HepG2 (cell line): ENCODE measurements around the gene C22orf15. TPM values are rescaled to one million over a fixed set of nuclear protein-coding genes. Genes with fewer than 3 reads are reported as not detected.

Experiments used
- HMGA1 ChIP-seq: sonication (generic); formaldehyde crosslinking; conservative IDR thresholded peaks from 2 replicates; pipeline ENCODE4 v1.4.0; 2020; ENCODE audit warnings: missing genetic modification reagents
- KDM1A ChIP-seq: IDR thresholded peaks from 2 replicates; pipeline ENCODE4 v1.6.1; 2016; ENCODE audit warnings: missing compliant biosample characterization
- MIXL1 ChIP-seq: IDR thresholded peaks from 2 replicates; pipeline ENCODE4 v1.6.1; 2016
- MYC ChIP-seq: sonication (generic); formaldehyde crosslinking; IDR thresholded peaks from 2 replicates; pipeline ENCODE4 v1.9.0; 2021; ENCODE audit warnings: missing genetic modification reagents, borderline replicate concordance
- NCOR1 ChIP-seq: fragments of 200-600 bp; sonication (generic); IDR thresholded peaks from 2 replicates; pipeline ENCODE4 v1.7.0; 2017; ENCODE audit warnings: antibody characterized with exemption, low read length, borderline replicate concordance
- NR2C2 ChIP-seq: sonication (generic); formaldehyde crosslinking; IDR thresholded peaks from 2 replicates; pipeline ENCODE4 v1.4.0; 2020; ENCODE audit warnings: missing genetic modification reagents, mild to moderate bottlenecking, moderate library complexity, borderline replicate concordance
- SOX5 ChIP-seq: IDR thresholded peaks from 2 replicates; pipeline ENCODE4 v1.6.1; 2016; ENCODE audit warnings: borderline replicate concordance
- SOX6 ChIP-seq, 2 experiments: fragments of 450-650 bp in 1 of 2; sonication (generic) in 1 of 2; formaldehyde crosslinking in 1 of 2; IDR thresholded peaks; 2 replicates each; pipeline versions ENCODE4 v1.4.0 to v1.6.1; 2017 to 2020; ENCODE audit warnings: antibody characterized with exemption in 1 of 2, mild to moderate bottlenecking in 1 of 2, missing genetic modification reagents in 1 of 2
- ZEB1 ChIP-seq: IDR thresholded peaks from 2 replicates; pipeline ENCODE4 v1.6.1; 2012; ENCODE audit warnings: mild to moderate bottlenecking, low read depth, inconsistent platforms; ENCODE audit not compliant: insufficient replicate concordance
- ZNF160 ChIP-seq: sonication (generic); formaldehyde crosslinking; IDR thresholded peaks from 2 replicates; pipeline ENCODE4 v1.8.0; 2022; ENCODE audit warnings: mild to moderate bottlenecking, inconsistent platforms, missing genetic modification reagents
- ZNF253 ChIP-seq: sonication (generic); formaldehyde crosslinking; IDR thresholded peaks from 2 replicates; pipeline ENCODE4 v1.8.0; 2022; ENCODE audit warnings: mild to moderate bottlenecking, missing genetic modification reagents, borderline replicate concordance
- ZNF263 ChIP-seq: sonication (generic); formaldehyde crosslinking; IDR thresholded peaks from 2 replicates; pipeline ENCODE4 v1.4.0; 2020; ENCODE audit warnings: missing genetic modification reagents
- ZNF430 ChIP-seq: sonication (generic); formaldehyde crosslinking; IDR thresholded peaks from 2 replicates; pipeline ENCODE4 v1.9.0; 2021; ENCODE audit warnings: mild to moderate bottlenecking, missing genetic modification reagents
- ZNF607 ChIP-seq: sonication (generic); formaldehyde crosslinking; IDR thresholded peaks from 2 replicates; pipeline ENCODE4 v1.5.1; 2020; ENCODE audit warnings: missing genetic modification reagents, mild to moderate bottlenecking, borderline replicate concordance
- ZNF816 ChIP-seq: sonication (generic); formaldehyde crosslinking; IDR thresholded peaks from 2 replicates; pipeline ENCODE4 v1.8.0; 2022; ENCODE audit warnings: missing genetic modification reagents, mild to moderate bottlenecking, borderline replicate concordance
- ZSCAN20 ChIP-seq: sonication (generic); formaldehyde crosslinking; IDR thresholded peaks from 2 replicates; pipeline ENCODE4 v1.4.0; 2020; ENCODE audit warnings: missing genetic modification reagents, mild to moderate bottlenecking, borderline replicate concordance
- ZSCAN29 ChIP-seq: sonication (generic); formaldehyde crosslinking; conservative IDR thresholded peaks from 2 replicates; pipeline ENCODE4 v1.4.0; 2020; ENCODE audit warnings: mild to moderate bottlenecking, missing genetic modification reagents
- polyA plus RNA-seq, 8 experiments: library from polyadenylated mRNA; depleted of rRNA in 3 of 8; stranded (reverse) in 7 of 8; unstranded in 1 of 8; fragments of >200 nt; fragmentation: Illumina TruSeq in 4 of 8; extraction: Trizol in 4 of 8; gene quantifications; 2 replicates each; pipeline versions ENCODE4 v1.2.1 to v1.2.3, GENCODE V29; 2011 to 2016; ENCODE audit warnings: low read depth in 4 of 8, missing spikeins in 1 of 8, mixed read lengths in 1 of 8; ENCODE audit not compliant: insufficient read depth in 1 of 8
- total RNA-seq, 5 experiments: library from RNA; depleted of rRNA; stranded (reverse); fragments of >200 nt; fragmentation: Illumina TruSeq; extraction: Trizol; gene quantifications; 2 replicates each; pipeline ENCODE4 v1.2.3, GENCODE V29; 2016; ENCODE audit warnings: low read depth in 1 of 5
- TF ChIP-seq, protein P1 (sequence below): sonication (generic); formaldehyde crosslinking; IDR thresholded peaks from 2 replicates; pipeline ENCODE4 v1.4.0; 2020; ENCODE audit warnings: low read depth, mild to moderate bottlenecking, missing genetic modification reagents
- TF ChIP-seq, protein P2 (sequence below): sonication (generic); formaldehyde crosslinking; conservative IDR thresholded peaks from 2 replicates; pipeline ENCODE4 v1.8.0; 2022; ENCODE audit warnings: mild to moderate bottlenecking, moderate library complexity, missing genetic modification reagents
- TF ChIP-seq, protein P3 (sequence below): sonication (generic); formaldehyde crosslinking; IDR thresholded peaks from 2 replicates; pipeline ENCODE4 v1.8.1; 2023; ENCODE audit warnings: missing genetic modification reagents, inconsistent platforms, borderline replicate concordance
- TF ChIP-seq, protein P4 (sequence below): sonication (generic); formaldehyde crosslinking; IDR thresholded peaks from 2 replicates; pipeline ENCODE4 v1.8.1; 2022; ENCODE audit warnings: mild to moderate bottlenecking, missing genetic modification reagents
- TF ChIP-seq, protein P5 (sequence below): sonication (generic); formaldehyde crosslinking; IDR thresholded peaks from 2 replicates; pipeline ENCODE4 v1.4.0; 2020; ENCODE audit warnings: missing genetic modification reagents, low read depth, mild to moderate bottlenecking, borderline replicate concordance

The C22orf15 gene
- total and polyA plus RNA-seq, 2 of the 13 experiments (the other 11 are each of a cell fraction or from before 2014, with no cell fraction given), result not detected

DNA sequence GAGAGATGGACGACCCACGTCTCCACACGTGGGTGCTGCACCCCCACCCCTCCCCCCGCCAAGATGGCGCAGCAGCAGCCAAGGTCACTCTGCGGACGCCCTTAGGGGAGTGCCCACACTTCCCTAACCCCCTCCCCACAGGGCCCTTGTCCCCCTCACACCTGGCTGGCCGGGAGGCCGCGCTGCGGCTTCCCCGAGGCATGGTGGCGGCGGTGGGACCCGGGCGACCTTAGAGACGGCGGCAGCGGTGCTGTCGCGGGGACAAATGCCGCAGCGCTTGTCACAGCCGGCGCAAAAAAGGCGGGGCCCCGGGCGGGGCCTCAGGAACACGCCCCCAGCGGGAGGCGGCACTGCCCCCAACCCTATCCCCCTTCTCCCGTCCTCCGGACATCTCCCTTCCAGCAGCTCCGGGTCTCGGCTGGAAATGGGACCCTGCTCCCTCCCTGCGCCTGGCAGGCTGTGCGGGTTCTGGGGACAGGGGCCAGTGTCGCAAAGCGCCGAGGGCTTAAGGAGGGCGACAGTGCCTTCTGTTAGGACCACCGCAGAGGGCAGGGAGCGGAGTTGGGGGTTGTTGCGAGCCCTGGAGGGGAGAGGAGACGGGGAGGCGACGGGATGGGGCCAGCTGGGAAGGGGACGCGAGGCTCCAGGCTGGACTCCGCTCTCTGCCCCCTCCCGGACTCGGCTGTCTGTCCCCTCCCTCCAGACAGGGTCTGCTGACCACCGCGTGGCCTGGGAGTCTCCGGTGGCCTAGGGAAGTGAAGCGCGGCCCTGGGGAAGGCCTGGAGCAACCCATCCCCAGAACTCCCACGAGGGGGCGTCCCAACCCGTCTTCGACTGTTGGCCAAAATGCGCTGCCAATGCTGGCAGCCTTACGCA lies 5.1 kb downstream of the C22orf15 start, which contains the start of gene CHCHD10 (continued):
- TF ChIP-seq, protein P1, sequence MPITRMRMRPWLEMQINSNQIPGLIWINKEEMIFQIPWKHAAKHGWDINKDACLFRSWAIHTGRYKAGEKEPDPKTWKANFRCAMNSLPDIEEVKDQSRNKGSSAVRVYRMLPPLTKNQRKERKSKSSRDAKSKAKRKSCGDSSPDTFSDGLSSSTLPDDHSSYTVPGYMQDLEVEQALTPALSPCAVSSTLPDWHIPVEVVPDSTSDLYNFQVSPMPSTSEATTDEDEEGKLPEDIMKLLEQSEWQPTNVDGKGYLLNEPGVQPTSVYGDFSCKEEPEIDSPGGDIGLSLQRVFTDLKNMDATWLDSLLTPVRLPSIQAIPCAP (CRISPR knock-in tag), result 0 out of 2 replicates have a peak, but pooled peaks have one; percentile 46
- TF ChIP-seq, protein P2, sequence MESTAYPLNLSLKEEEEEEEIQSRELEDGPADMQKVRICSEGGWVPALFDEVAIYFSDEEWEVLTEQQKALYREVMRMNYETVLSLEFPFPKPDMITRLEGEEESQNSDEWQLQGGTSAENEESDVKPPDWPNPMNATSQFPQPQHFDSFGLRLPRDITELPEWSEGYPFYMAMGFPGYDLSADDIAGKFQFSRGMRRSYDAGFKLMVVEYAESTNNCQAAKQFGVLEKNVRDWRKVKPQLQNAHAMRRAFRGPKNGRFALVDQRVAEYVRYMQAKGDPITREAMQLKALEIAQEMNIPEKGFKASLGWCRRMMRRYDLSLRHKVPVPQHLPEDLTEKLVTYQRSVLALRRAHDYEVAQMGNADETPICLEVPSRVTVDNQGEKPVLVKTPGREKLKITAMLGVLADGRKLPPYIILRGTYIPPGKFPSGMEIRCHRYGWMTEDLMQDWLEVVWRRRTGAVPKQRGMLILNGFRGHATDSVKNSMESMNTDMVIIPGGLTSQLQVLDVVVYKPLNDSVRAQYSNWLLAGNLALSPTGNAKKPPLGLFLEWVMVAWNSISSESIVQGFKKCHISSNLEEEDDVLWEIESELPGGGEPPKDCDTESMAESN (CRISPR knock-in tag), result peak; percentile 74
- TF ChIP-seq ZNF263 (CRISPR knock-in tag), result no peak
- peak; percentile 18 for TF ChIP-seq ZEB1
- no peak for TF ChIP-seq ZSCAN20 (CRISPR knock-in tag)
- TF ChIP-seq MYC, result peak; percentile 92
- TF ChIP-seq, protein P3, sequence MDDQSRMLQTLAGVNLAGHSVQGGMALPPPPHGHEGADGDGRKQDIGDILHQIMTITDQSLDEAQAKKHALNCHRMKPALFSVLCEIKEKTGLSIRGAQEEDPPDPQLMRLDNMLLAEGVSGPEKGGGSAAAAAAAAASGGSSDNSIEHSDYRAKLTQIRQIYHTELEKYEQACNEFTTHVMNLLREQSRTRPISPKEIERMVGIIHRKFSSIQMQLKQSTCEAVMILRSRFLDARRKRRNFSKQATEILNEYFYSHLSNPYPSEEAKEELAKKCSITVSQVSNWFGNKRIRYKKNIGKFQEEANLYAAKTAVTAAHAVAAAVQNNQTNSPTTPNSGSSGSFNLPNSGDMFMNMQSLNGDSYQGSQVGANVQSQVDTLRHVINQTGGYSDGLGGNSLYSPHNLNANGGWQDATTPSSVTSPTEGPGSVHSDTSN, result no peak
- TF ChIP-seq ZNF253 (CRISPR knock-in tag), result peak; percentile 36; the same call in 1 of the 2 replicates
- no peak for TF ChIP-seq SOX6 (IDR thresholded peaks at IDR 0.05)
- peak; percentile 57 for TF ChIP-seq SOX6 (CRISPR knock-in tag; IDR thresholded peaks at IDR 0.05)
- TF ChIP-seq NR2C2 (CRISPR knock-in tag), result peak; percentile 41; the same call in 1 of the 2 replicates
- TF ChIP-seq ZSCAN29 (CRISPR knock-in tag), result 0 out of 2 replicates have a peak, but pooled peaks have one; percentile 67
- peak; percentile 13; the same call in 1 of the 2 replicates for TF ChIP-seq NCOR1
- TF ChIP-seq, protein P4, sequence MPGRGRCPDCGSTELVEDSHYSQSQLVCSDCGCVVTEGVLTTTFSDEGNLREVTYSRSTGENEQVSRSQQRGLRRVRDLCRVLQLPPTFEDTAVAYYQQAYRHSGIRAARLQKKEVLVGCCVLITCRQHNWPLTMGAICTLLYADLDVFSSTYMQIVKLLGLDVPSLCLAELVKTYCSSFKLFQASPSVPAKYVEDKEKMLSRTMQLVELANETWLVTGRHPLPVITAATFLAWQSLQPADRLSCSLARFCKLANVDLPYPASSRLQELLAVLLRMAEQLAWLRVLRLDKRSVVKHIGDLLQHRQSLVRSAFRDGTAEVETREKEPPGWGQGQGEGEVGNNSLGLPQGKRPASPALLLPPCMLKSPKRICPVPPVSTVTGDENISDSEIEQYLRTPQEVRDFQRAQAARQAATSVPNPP (CRISPR knock-in tag), result peak; percentile 83; the same call in 1 of the 2 replicates
- TF ChIP-seq ZNF430, result no peak; the same call in 1 of the 2 replicates
- TF ChIP-seq ZNF816 (CRISPR knock-in tag), result peak; percentile 81; the same call in 1 of the 2 replicates
- no peak for TF ChIP-seq SOX5 (CRISPR knock-in tag)
- no peak; the same call in 1 of the 2 replicates for TF ChIP-seq MIXL1
- TF ChIP-seq KDM1A (CRISPR knock-in tag), result no peak
- TF ChIP-seq ZNF160, result no peak
- TF ChIP-seq ZNF607 (CRISPR knock-in tag), result peak; percentile 7; the same call in 1 of the 2 replicates
- TF ChIP-seq, protein P5, sequence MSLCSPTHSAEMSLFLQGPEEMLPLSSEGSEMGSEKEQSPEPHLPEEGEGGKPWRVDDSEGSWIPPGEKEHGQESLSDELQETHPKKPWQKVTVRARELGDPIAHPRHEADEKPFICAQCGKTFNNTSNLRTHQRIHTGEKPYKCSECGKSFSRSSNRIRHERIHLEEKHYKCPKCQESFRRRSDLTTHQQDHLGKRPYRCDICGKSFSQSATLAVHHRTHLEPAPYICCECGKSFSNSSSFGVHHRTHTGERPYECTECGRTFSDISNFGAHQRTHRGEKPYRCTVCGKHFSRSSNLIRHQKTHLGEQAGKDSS, result peak; percentile 67; the same call in 1 of the 2 replicates
- no peak for TF ChIP-seq HMGA1 (CRISPR knock-in tag)
